DOHH2 (cell line): ENCODE results near the gene CNMD.

Experiments used
- CTCF ChIP-seq: fragments of 200-600 bp; sonication (generic); IDR thresholded peaks from one replicate; pipeline ENCODE4 v1.5.1; 2014; ENCODE audit warnings: antibody characterized with exemption, mild to moderate bottlenecking, low read depth, low read length; ENCODE audit not compliant: poor library complexity, severe bottlenecking
- EZH2phosphoT487 ChIP-seq: fragments of 200-600 bp; sonication (generic); IDR thresholded peaks from 2 replicates; pipeline ENCODE4 v1.6.1; 2017; ENCODE audit warnings: borderline replicate concordance, mild to moderate bottlenecking, antibody characterized with exemption, low read length, moderate library complexity, mixed read lengths

GRCh38 chr13:52707375-52707774 is 32.2 kb downstream of the CNMD start:
- TF ChIP-seq CTCF (no peak), EZH2phosphoT487 (no peak)
